Esophagus mucosa (tissue), 1 donor: ENCODE measurements around the gene ANKRD7. TPM values are rescaled to one million over a fixed set of nuclear protein-coding genes. Genes with fewer than 3 reads are reported as not detected.
"Not testable (repeated sequence)": the region's sequence is repeated elsewhere in the genome, so short reads cannot be mapped to it uniquely, and the experiment has no call there.

Experiments
- ATAC-seq: fragments of 200-7000 bp; cut with Tn5 transposase; one replicate; pipeline ENCODE4 v1.9.1; 2020
- total RNA-seq: library from RNA; stranded (reverse); gene quantifications from one replicate; pipeline ENCODE4 v1.2.4, GENCODE V29; 2023
- donor health status: DM: yes; HTN: yes; CAD: no.

ANKRD7 gene
- total RNA-seq, 1 donor from 2014 or later = not detected

GRCh38 chr7:118239014-118239413 lies 14.5 kb downstream of the ANKRD7 start:
- ATAC-seq = no peak

GRCh38 chr7:118240320-118240719 lies 15.8 kb downstream of the ANKRD7 start:
- not testable (repeated sequence) for ATAC-seq

GRCh38 chr7:118243695-118244094 lies 19.2 kb downstream of the ANKRD7 start:
- ATAC-seq = no peak

GRCh38 chr7:118245267-118246040 lies 20.9 kb downstream of the ANKRD7 start:
- ATAC-seq = no peak

- ATAC-seq = no peak
These were observed 26.5 kb downstream of the ANKRD7 start for GRCh38 chr7:118250860-118251494.

GRCh38 chr7:118252087-118252486 lies 27.6 kb downstream of the ANKRD7 start:
- ATAC-seq = no peak

GRCh38 chr7:118259115-118259514 lies 34.6 kb downstream of the ANKRD7 start:
- ATAC-seq = no peak

GRCh38 chr7:118264836-118265235 lies 40.3 kb downstream of the ANKRD7 start:
- no peak for ATAC-seq

GRCh38 chr7:118280319-118281012 lies 56.0 kb downstream of the ANKRD7 start:
- no peak for ATAC-seq

GRCh38 chr7:118281196-118281595 lies 56.7 kb downstream of the ANKRD7 start:
- ATAC-seq = no peak

GRCh38 chr7:118285358-118285757 lies 60.9 kb downstream of the ANKRD7 start:
- ATAC-seq = no peak

GRCh38 chr7:118286131-118286530 lies 61.6 kb downstream of the ANKRD7 start:
- no peak for ATAC-seq

GRCh38 chr7:118288098-118288497 lies 63.6 kb downstream of the ANKRD7 start:
- no peak for ATAC-seq

- no peak for ATAC-seq
These were observed 65.0 kb downstream of the ANKRD7 start for GRCh38 chr7:118289476-118289875.

Other genes starting within 250 kb of the ANKRD7 start
- gene LSM8, start 40.5 kb upstream of the ANKRD7 start, total RNA-seq = 17.3 TPM